NT2/D1 (cell line): Measurements from ENCODE around the gene TSPAN33.

Experiments used
- DNase-seq: peaks from one replicate; pipeline ENCODE4 v3.0.0-alpha.2; 2011; ENCODE audit warnings: low read depth, low spot score
- H3K27me3 ChIP-seq: 2 replicates; pipeline ENCODE4 v1.6.0; 2011; ENCODE audit warnings: mild to moderate bottlenecking; ENCODE audit not compliant: insufficient read length, insufficient read depth
- H3K36me3 ChIP-seq: 2 replicates; pipeline ENCODE4 v1.6.1; 2011; ENCODE audit warnings: mild to moderate bottlenecking, low read length, mixed read lengths; ENCODE audit not compliant: insufficient read depth, insufficient read length
- H3K4me1 ChIP-seq: 2 replicates; pipeline ENCODE4 v1.5.1; 2011; ENCODE audit not compliant: insufficient read depth, insufficient read length
- H3K4me3 ChIP-seq: 2 replicates; pipeline ENCODE4 v1.5.1; 2011; ENCODE audit warnings: low read depth; ENCODE audit not compliant: insufficient read length
- H3K9ac ChIP-seq: 2 replicates; pipeline ENCODE4 v1.6.0; 2011; ENCODE audit warnings: low read depth; ENCODE audit not compliant: insufficient read length
- H3K9me3 ChIP-seq: 2 replicates; pipeline ENCODE4 v1.5.1; 2011; ENCODE audit warnings: mild to moderate bottlenecking, low read length; ENCODE audit not compliant: insufficient read depth
- SUZ12 ChIP-seq: IDR thresholded peaks from 2 replicates; pipeline ENCODE4 v1.6.1; 2011; ENCODE audit not compliant: insufficient read length, insufficient read depth; ENCODE audit errors: extremely low read depth
- YY1 ChIP-seq: IDR thresholded peaks from 2 replicates; pipeline ENCODE4 v1.6.1; 2011; ENCODE audit not compliant: insufficient read length, insufficient read depth
- ZNF274 ChIP-seq: IDR thresholded peaks from 2 replicates; pipeline ENCODE4 v1.6.1; 2011; ENCODE audit warnings: mild to moderate bottlenecking, low read depth, low read length

The TSPAN33 gene

DNA sequence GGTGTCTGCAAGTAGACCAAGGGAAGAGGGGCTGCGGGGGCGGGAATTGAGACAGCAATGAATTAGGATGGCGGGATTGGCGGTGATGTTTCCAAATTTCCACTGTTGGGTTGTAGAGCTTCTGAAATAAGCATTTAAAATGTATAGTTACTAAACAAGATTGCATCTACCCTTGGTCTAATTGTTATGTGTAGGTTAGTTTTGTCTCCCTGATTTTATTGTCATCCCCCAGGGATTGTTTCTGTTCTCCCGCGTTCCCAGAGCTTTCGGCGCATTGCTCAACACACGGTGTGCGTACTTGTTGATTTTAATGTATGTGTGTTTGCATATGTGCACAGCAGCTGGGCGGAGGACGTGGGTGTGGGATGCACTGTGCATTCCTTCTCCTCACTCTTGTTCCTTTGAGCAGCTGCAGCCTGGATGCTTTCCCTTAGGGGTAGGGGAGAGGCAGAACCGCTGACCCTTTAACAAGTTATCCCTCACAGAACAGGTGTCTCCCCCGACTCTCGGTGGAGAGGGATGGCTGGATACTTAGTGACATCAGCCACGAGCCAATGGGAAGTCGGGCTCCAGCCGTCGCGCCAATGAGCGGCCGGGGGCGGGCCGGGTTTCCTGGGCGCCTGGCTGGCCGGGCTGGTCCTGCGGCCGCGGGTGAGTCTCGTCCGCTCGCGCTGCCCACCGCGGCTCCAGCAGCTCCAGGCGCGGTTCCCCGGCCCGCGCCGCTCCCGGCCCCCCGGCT is at the start of gene TSPAN33:
Gene TSPAN33 (plus strand): TSS at position 613 of the 739 bp plus-strand sequence. CDS start 274 bp downstream, outside the sequence.
- H3K4me3 ChIP-seq = peak within 1 kb of the TSS; percentile 50
- peaks cover 38% of the 10 kb centered on the region for H3K27me3 ChIP-seq
- DNase-seq = peak; percentile 68
- TF ChIP-seq YY1 = no peak
- TF ChIP-seq SUZ12 = no peak
- no peak for TF ChIP-seq ZNF274
- no peaks in the 10 kb centered on the region for H3K36me3 ChIP-seq
- peaks cover 3% of the 10 kb centered on the region for H3K4me1 ChIP-seq
- peak within 1 kb of the TSS; percentile 42 for H3K9ac ChIP-seq
- H3K9me3 ChIP-seq = no peaks in the 10 kb centered on the region

DNA sequence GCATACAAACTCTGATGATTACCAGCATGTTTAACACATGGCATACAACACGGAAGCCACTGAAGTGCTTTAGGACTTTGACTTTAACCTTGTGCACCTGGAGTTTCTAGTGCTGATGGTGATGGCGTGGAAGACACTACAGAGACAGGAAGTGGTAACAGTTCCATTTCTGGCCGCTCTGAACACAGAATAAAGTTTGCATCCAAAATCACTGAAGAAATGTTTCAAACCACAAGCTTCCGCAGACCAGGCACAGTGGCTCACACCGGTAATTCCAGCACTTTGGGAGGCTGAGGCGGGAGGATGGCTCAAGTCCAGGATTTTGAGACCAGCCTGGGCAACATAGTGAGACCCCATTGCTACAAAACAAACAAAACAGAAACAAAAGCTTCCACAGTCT is 49.2 kb upstream of the TSPAN33 start:
- Histone ChIP-seq H3K9ac (no peak overlapping the region), H3K27me3 (peaks cover 2% of the 10 kb centered on the region), H3K36me3 (no peaks in the 10 kb centered on the region), H3K4me1 (no peaks in the 10 kb centered on the region), H3K4me3 (no peak overlapping the region), H3K9me3 (no peaks in the 10 kb centered on the region)
- TF ChIP-seq ZNF274 (no peak), SUZ12 (no peak), YY1 (no peak)
- no peak for DNase-seq

GRCh38 chr7:129098409-129099084 is 46.0 kb upstream of the TSPAN33 start:
- H3K36me3 ChIP-seq = no peaks in the 10 kb centered on the region
- no peaks in the 10 kb centered on the region for H3K4me1 ChIP-seq
- peaks cover 2% of the 10 kb centered on the region for H3K27me3 ChIP-seq
- no peak for TF ChIP-seq SUZ12
- no peak for TF ChIP-seq YY1
- H3K4me3 ChIP-seq = no peak overlapping the region
- H3K9me3 ChIP-seq = no peaks in the 10 kb centered on the region
- no peak for DNase-seq
- no peak overlapping the region for H3K9ac ChIP-seq

DNA sequence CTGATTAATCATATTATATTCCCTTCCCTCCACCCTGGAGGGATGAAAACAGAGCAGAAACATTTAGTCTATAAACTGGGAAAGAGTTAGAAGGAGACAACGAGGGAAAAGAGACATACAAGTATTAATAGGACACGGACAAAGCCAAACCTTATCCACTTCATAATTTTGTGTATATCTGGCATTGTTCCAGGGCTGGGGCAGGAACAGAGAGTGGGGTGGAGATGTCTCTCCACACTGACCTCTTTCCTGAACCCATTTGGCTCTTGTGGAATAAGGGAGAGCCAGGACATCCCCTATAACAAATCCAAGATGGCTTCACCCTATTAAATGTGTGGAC is 43.7 kb upstream of the TSPAN33 start:
- Histone ChIP-seq H3K9me3 (no peaks in the 10 kb centered on the region), H3K4me3 (no peak overlapping the region), H3K27me3 (peaks cover 2% of the 10 kb centered on the region), H3K9ac (no peak overlapping the region), H3K4me1 (no peaks in the 10 kb centered on the region), H3K36me3 (no peaks in the 10 kb centered on the region)
- no peak for DNase-seq
- TF ChIP-seq SUZ12 = no peak
- TF ChIP-seq YY1 = no peak
- no peak for TF ChIP-seq ZNF274

- no peaks in the 10 kb centered on the region for H3K4me1 ChIP-seq
Observed at GRCh38 chr7:129101746-129102145, 42.8 kb upstream of the TSPAN33 start.

DNA sequence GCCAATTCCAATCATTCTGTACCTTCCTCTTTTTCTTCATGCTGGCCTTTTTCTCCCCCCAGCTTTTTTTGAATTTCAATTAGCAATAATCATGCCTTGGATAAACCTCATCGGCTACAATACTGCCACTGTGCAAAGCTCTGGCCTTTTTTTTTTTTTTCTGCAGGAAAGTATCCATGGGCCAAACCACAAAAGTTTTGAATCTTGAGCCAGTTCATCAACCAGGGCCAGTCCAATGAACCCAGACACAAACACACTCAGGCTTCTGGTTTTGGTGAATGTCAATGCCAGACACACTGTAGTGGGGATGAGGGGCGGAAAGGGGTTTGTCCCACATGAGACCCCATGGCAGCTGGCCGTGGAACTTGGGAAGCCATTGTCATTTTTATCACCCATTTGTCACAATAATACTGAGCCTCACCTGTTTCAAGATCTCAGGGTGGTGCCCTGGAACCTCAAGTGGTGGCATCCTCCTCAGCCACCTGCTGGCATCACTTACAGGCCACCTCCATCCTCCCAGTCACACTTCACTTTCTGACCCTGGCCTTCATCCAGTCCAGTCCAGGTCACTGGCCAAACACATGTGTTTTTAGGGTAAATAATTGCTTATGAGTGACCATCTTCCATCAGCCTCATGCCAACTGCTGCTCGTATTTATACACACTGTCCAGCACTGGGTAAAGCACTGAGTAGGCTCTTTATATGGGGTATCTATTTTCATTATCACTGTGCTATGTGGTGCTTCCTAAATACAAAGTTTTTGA is 40.8 kb upstream of the TSPAN33 start:
- Histone ChIP-seq H3K9me3 (no peaks in the 10 kb centered on the region), H3K36me3 (no peaks in the 10 kb centered on the region), H3K4me3 (no peak overlapping the region), H3K4me1 (no peaks in the 10 kb centered on the region), H3K9ac (no peak overlapping the region), H3K27me3 (no peaks in the 10 kb centered on the region)
- TF ChIP-seq YY1 = no peak
- no peak for TF ChIP-seq ZNF274
- TF ChIP-seq SUZ12 = no peak
- DNase-seq = no peak

More at GRCh38 chr7:129101746-129102145, 42.8 kb upstream of the TSPAN33 start:
- TF ChIP-seq YY1 (no peak), ZNF274 (no peak), SUZ12 (no peak)
- H3K27me3 ChIP-seq = peaks cover 2% of the 10 kb centered on the region
- H3K36me3 ChIP-seq = no peaks in the 10 kb centered on the region
- no peaks in the 10 kb centered on the region for H3K9me3 ChIP-seq
- H3K9ac ChIP-seq = no peak overlapping the region
- no peak overlapping the region for H3K4me3 ChIP-seq
- no peak for DNase-seq

- TF ChIP-seq YY1 (no peak), SUZ12 (no peak), ZNF274 (no peak)
- Histone ChIP-seq H3K36me3 (no peaks in the 10 kb centered on the region), H3K4me1 (no peaks in the 10 kb centered on the region), H3K9ac (no peak overlapping the region), H3K27me3 (no peaks in the 10 kb centered on the region), H3K9me3 (no peaks in the 10 kb centered on the region), H3K4me3 (no peak overlapping the region)
- no peak for DNase-seq
Observed at GRCh38 chr7:129108581-129108980, 35.9 kb upstream of the TSPAN33 start.
